T follicular helper cell (primary cell): ENCODE results near the gene ATPAF2.
"Not testable (repeated sequence)": the region's sequence is repeated elsewhere in the genome, so short reads cannot be mapped to it uniquely, and the experiment has no call there.

Experiments
- DNase-seq: peaks from one replicate; pipeline ENCODE4 v3.0.0-alpha.2; 2020; ENCODE audit warnings: low read depth

Gene ATPAF2

DNA sequence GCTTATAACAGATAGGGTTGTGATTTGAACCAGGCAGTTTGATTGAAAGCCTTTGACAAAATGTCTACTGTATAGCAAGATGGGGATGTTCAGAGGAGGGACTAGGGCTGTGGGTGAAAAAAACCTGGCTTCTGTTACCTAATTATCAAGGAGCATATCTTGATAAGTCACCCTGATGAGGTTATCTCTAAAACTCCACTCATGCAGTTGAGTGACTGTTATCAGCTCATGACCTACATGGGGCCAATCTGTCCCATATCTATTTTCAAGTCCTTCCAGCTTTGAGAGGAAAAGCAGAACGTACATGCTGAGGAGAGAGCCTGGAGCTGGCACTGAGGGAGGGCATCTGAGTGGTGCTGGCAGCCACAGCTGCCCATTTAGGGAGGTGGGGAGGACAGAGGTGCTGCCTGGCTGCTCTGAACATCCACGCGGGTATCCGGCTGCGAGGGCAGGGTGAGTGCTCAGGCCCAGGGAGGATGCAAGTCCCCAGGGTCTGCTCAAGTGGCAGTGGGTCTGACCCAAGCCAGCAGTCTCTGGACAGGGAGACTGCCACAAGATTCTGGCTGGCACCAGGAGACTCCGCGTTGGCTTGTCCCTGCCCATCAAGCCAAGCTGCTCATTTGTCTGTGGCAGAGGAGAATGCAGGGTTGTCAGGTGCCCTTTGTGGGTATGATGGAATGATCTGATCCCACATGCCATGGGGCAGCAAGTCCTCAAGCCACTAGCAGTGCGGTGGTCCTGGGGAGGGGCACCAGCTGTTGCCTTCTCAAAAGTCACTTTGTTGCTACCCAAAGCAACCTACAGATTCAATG, 29.2 kb downstream of the ATPAF2 start:
- no peak for DNase-seq

- no peak for DNase-seq
Measured at GRCh38 chr17:18008496-18009268, 30.3 kb downstream of the ATPAF2 start.

GRCh38 chr17:18006495-18007239, 32.3 kb downstream of the ATPAF2 start:
- DNase-seq = no peak

- DNase-seq = no peak
Measured at GRCh38 chr17:18005496-18005895, 33.5 kb downstream of the ATPAF2 start.

GRCh38 chr17:18004884-18005305, 34.1 kb downstream of the ATPAF2 start:
- no peak for DNase-seq

DNA sequence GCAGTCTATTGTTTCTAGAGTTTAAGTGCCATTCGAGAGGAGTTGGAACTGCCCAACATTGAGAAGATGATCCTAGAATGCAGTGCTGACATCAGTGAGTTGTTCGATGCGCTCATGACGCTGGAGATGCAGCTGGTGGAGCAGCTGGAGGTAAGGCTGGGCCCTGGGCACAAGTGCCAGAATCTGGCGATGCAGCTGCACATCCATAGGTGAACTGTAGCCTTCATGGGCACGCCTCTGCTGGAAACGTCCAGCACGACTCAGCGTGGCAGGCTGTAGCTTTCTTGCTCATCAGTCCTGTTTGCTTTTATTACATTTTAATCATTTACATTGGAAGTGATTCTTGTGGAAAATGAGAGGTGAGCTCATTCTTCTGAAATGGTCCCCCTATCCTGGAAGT, 34.6 kb downstream of the ATPAF2 start:
- DNase-seq = no peak

DNA sequence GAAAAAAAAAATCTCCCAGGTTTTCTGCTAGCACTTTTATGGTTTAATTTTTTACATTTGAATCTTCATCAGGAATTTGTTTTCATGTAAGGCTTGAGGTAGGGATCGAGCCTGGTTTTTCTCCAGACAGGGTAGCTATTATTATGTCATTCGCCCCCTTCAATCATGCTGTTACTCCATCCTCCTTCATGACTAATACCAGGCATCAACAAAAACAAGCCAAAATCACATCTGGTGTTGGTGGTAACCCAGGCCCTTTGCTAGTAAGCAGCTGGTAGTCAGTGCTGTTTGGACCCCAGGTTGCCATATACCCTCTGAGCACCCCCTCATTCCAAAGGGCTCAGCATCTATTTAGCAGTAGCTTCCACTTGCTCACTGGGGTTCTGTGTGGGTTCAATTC, 36.8 kb downstream of the ATPAF2 start:
- no peak for DNase-seq

DNA sequence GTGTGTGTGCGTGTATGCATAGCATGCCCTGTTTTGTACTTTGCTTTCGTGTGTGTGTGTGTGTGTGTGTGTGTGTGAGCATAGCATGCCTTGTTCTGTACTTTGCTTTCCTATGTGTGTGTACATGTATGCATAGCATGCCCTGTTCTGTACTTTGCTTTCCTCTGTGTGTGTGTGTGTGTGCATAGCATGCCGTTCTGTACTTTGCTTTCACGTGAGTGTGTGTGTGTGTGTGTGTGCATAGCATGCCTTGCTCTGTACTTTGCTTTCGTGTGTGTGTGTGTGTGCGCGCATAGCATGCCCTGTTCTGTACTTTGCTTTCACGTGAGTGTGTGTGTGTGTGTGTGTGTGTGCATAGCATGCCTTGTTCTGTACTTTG, 38.9 kb downstream of the ATPAF2 start:
- DNase-seq = no peak

DNA sequence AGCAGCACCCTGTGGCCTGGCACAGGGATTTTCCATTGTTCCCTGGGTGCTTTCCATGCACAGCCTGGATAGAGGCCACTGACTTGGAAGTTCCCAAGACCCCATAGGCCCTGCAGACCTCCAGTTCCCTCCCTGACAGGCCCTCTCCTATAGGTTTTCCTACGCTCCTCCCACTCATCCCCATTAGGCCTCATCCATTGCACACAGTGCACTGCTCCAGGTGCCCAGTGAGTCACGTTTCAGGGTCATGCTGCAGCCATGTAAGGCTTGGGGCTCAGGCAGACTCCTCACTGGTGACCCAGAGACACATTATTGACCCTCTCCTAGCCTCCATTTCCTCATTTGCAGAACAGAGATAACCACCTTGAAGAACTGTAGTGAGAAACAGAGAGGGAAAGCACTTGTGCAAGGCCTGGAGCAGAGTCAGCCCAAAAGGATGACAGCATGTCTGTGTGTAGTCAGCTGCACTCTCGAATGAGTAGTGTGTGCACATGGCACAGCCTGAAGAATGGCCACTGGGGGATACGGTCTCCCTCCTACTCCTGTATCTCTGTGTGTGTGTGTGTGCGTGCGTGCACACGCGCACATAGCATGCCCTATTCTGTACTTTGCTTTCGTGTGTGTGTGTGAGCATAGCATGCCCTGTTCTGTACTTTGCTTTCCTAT, 39.5 kb downstream of the ATPAF2 start:
- no peak for DNase-seq

DNA sequence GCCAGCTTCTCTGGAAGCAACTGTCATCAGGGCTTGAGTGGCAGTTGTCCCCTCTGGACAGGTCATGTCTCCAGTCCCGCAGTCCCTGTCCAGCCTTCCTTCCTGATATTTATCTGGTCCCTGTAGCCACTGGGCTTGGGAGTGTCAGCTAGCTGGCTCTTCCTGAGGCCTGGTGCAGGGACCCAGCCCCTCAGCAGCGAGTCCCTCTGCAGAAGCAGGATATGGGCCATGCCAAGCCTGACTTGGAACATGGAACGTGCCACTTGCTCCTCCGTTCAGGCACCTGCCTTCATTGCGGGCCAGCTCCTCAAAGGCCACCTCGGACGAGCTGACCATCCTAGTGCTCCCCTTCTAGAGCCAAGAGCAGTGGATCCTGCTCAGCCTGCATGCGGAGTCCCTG, 40.0 kb downstream of the ATPAF2 start:
- DNase-seq = no peak

GRCh38 chr17:17995887-17996286, 43.1 kb downstream of the ATPAF2 start:
- DNase-seq = not testable (repeated sequence)

- DNase-seq = no peak
Measured at GRCh38 chr17:17994271-17995069, 44.5 kb downstream of the ATPAF2 start.

DNA sequence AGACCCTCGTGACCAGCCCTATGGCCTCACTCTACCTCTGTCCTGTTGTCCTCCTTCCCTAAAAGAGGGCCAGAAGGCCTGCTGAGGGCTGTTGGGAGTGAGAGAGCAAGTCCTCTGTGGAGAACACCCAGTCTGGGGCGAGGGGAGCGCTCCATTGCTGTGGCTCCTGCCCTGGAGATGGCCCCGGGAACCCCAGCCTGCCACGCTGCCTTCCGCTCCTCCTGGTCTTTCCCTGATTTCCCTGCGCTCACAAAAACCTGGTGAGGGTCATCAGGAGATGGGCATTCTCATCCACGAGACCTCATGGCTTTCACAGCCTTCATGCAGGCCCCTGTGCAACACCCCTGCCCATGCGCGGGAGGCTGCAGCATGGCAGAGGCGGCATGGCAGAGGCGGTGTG, 45.1 kb downstream of the ATPAF2 start:
- no peak for DNase-seq

DNA sequence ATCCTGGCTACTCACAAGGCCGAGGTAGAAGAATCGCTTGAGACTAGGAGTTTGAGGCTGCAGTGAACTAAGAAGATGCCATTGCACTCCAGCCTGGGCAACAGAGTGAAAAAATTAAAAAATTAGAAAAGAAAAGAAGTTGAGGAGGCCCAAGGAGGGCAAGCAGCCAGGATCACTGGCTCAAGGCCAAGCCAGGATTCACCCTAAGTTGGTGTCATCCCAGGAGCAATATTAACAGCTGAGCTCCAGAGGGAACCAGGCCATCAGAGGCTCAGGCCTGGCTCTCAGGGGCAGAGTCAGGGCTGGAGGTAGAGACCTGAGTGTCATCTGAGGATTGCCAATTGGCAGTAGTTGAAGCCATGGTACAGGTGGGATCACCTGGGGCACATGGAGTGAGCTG, 45.6 kb downstream of the ATPAF2 start:
- DNase-seq = no peak

- DNase-seq = no peak
Measured at GRCh38 chr17:17990282-17990681, 48.7 kb downstream of the ATPAF2 start.

- DNase-seq = no peak
Measured at GRCh38 chr17:17989618-17990017, 49.4 kb downstream of the ATPAF2 start.

- DNase-seq = no peak
Measured at GRCh38 chr17:17989081-17989480, 49.9 kb downstream of the ATPAF2 start.

- DNase-seq = no peak
Measured at GRCh38 chr17:17988427-17988945, 50.5 kb downstream of the ATPAF2 start.

DNA sequence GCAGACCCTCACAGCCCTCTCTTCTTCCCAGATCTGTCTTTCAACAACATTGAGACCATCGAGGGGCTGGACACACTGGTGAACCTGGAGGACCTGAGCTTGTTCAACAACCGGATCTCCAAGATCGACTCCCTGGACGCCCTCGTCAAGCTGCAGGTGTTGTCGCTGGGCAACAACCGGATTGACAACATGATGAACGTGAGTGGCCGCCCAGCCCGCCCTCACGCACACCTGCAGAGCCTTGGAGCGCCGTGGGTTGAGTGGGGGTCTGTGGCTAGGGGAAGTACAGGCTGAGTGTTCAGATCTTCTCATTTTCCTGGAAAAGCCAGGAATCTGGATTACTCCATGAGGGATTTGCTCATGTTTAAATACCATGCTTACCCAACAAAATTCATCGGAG, 51.1 kb downstream of the ATPAF2 start:
- no peak for DNase-seq

DNA sequence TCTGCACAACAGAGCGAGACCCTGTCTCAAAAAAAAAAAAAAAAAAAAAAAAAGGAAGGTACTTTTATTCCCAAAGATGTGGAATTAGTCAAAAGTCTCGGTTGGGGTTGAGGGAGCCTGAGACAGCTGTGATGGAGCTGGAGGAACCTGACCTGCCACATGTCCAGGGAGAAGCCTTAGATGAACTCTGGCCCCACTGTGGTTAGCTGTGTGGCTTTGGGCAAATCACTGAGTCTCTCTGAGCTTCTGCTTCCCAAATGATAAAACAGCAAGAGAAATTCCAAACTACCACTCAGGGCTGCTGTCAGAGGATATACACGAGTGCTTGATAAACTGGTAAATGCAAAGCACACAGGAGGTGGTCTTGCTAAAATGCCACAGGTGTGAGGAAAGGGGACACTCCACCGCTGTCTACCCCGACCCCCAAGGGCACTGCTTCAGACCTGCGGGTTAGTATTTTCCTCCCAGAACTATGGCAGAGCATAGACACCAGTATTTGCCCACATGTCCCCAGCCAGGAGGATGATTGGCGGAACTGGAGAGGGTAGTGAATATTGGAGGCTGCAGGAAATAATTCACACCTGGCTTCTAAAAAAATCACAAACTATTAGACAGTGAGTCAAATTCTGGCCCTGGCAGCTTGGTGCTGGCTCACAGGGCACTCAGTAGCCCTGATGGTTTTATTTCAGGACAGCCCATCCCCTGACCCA, 51.6 kb downstream of the ATPAF2 start:
- DNase-seq = no peak
